WI38 (cell line): ENCODE results near the gene CELSR3.

Experiments used
- H3K4me3 ChIP-seq: 2 replicates; pipeline ENCODE4 v1.5.1; 2011; ENCODE audit warnings: low read depth, mild to moderate bottlenecking, control low read depth, low read length
- CTCF ChIP-seq: IDR thresholded peaks from 2 replicates; pipeline ENCODE4 v1.5.1; 2012; ENCODE audit warnings: low read depth, mild to moderate bottlenecking, control low read depth, low read length

Gene CELSR3

GRCh38 chr3:48650723-48651122 lies 12.0 kb downstream of the CELSR3 start:
- no peak for TF ChIP-seq CTCF
- no peak overlapping the region for H3K4me3 ChIP-seq

- no peak overlapping the region for H3K4me3 ChIP-seq
- TF ChIP-seq CTCF: no peak
These were observed 14.4 kb downstream of the CELSR3 start for GRCh38 chr3:48648188-48648850.

DNA sequence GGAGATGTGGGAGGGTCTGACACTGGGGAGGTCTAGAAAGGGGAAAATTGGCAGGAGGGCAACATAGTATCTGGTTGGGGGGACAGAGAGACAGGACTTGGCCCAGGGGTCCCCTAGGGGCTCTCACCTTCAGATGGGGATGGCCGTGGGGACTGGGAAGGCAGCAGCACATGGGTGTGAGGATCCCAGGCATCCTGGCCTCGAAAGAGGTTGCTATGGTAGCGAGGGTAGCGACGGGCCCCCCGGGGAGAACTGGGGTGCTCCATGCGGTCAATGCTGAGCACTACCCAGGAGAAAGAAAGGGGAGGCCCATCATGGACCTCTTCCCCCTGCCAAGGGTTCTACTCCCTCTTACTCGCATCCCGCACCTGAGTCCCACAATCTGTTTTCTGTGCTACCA lies 15.0 kb downstream of the CELSR3 start:
- no peak for TF ChIP-seq CTCF
- H3K4me3 ChIP-seq: no peak overlapping the region

- TF ChIP-seq CTCF: no peak
- H3K4me3 ChIP-seq: no peak overlapping the region
These were observed 17.6 kb downstream of the CELSR3 start for GRCh38 chr3:48644898-48645760.

GRCh38 chr3:48642605-48643004 lies 20.1 kb downstream of the CELSR3 start:
- no peak for TF ChIP-seq CTCF
- no peak overlapping the region for H3K4me3 ChIP-seq

DNA sequence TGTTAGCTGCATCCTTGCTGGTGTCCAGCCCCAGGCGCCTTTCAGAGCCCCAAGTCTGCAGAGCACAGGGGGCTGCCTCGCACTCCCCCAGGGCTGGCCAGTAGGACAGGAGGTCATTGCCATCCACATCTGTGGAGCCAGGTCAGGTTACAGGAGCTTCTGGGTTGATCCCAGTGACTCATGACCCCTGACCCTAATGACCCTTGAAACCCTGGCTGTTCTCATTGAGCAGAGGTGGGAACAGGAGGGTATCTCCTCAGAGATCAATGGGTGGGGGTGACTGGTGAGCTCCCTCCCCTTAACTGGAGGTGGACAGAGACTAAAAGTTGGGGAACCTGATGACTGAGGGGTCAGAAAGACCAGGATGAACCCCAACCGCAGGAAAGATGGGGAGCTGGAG lies 21.3 kb downstream of the CELSR3 start:
- H3K4me3 ChIP-seq: no peak overlapping the region
- TF ChIP-seq CTCF: no peak

GRCh38 chr3:48639944-48640606 lies 22.6 kb downstream of the CELSR3 start:
- no peak overlapping the region for H3K4me3 ChIP-seq
- no peak for TF ChIP-seq CTCF
